ENCODE results near the gene ABHD17B. TPM values are rescaled to one million over a fixed set of nuclear protein-coding genes. Genes with fewer than 3 reads are reported as not detected.

Gene ABHD17B
- total RNA-seq, 1 experiment from 2014 or later = 21.1 TPM

- Histone ChIP-seq H3K27ac (ENCODE audit: low read length) (no peak overlapping the region), H3K36me3 (ENCODE audit: control insufficient read depth, insufficient read depth, low read length) (no peaks in the 10 kb centered on the region; the same call in 1 of the 2 replicates), H3K4me1 (ENCODE audit: control insufficient read depth, insufficient read depth, low read length) (no peaks in the 10 kb centered on the region), H3K4me3 (ENCODE audit: low read depth in 2 of 2, low read length in 2 of 2) (no peak overlapping the region), H3K27me3 (ENCODE audit: control insufficient read depth, insufficient read depth, low read length) (no peaks in the 10 kb centered on the region), H3K9me3 (ENCODE audit: control insufficient read depth, insufficient read depth, low read depth, low read length) (peaks cover 10% of the 10 kb centered on the region; the same call in 1 of the 2 replicates)
- CTCF ChIA-PET = no interaction called here
- intact Hi-C loops (cut with micrococcal nuclease; ENCODE audit: unreplicated experiment) = no loop called here
- TF ChIP-seq REST (IDR thresholded peaks at IDR 0.05; ENCODE audit: insufficient read depth in 1 of 2, low read depth in 2 of 2, low read length in 1 of 2) (no peak), POLR2AphosphoS5 (IDR thresholded peaks at IDR 0.05; ENCODE audit: low read depth, low read length) (no peak)
- POLR2A ChIA-PET = no interaction called here
- BruUV-seq (replicated peaks) = no TSS peak
- in situ Hi-C loops (cut with HindIII; ENCODE audit: low pct_unique_long_range_greater_than_20kb, low sequenced_read_pairs) = no loop called here
- ATAC-seq (no peak), DNase-seq (ENCODE audit: low read depth, low spot score) (no peak)
Measured at GRCh38 chr9:71875345-71875744, 35.6 kb downstream of the ABHD17B start.

- TF ChIP-seq SIN3A (IDR thresholded peaks at IDR 0.05; ENCODE audit: borderline replicate concordance, insufficient read depth, low read depth, low read length) = no peak
- TF ChIP-seq TCF7L2 (IDR thresholded peaks at IDR 0.05; ENCODE audit: low read depth, low read length) = no peak
- TF ChIP-seq REST (IDR thresholded peaks at IDR 0.05; ENCODE audit: insufficient read depth in 1 of 2, low read depth in 2 of 2, low read length in 1 of 2) = no peak
- no peak for TF ChIP-seq CTCF (IDR thresholded peaks at IDR 0.05)
- no peak for TF ChIP-seq POLR2AphosphoS5 (IDR thresholded peaks at IDR 0.05; ENCODE audit: low read depth, low read length)
- Histone ChIP-seq H3K4me1 (ENCODE audit: control insufficient read depth, insufficient read depth, low read length) (no peaks in the 10 kb centered on the region), H3K9me3 (ENCODE audit: control insufficient read depth, insufficient read depth, low read depth, low read length) (peaks cover 7% of the 10 kb centered on the region; the same call in 1 of the 2 replicates), H3K36me3 (ENCODE audit: control insufficient read depth, insufficient read depth, low read length) (peaks cover 8% of the 10 kb centered on the region; the same call in 1 of the 2 replicates), H3K4me3 (ENCODE audit: low read depth in 2 of 2, low read length in 2 of 2) (no peak overlapping the region), H3K27me3 (ENCODE audit: control insufficient read depth, insufficient read depth, low read length) (no peaks in the 10 kb centered on the region), H3K27ac (ENCODE audit: low read length) (no peak overlapping the region)
- intact Hi-C loops (cut with micrococcal nuclease; ENCODE audit: unreplicated experiment) (no loop called here), in situ Hi-C loops (cut with HindIII; ENCODE audit: low pct_unique_long_range_greater_than_20kb, low sequenced_read_pairs) (no loop called here)
- CTCF ChIA-PET = no interaction called here
- BruUV-seq (replicated peaks) = no TSS peak
- DNase-seq (ENCODE audit: low read depth, low spot score) (no peak), ATAC-seq (no peak)
- POLR2A ChIA-PET = interaction anchor here (0.6 kb wide), 1 partner anchor 410 kb away, joined by 4 read pairs; no protein-coding TSS in a partner anchor
Measured at GRCh38 chr9:71863631-71864030, 47.4 kb downstream of the ABHD17B start.

All from Panc1 (cell line).